CD4-positive, alpha-beta T cell treated with Interleukin-1 beta for 1 hour (primary cell): ENCODE measurements around the gene LAMB2.

Source experiments
- DNase-seq, 2 donors: peaks; one replicate each; pipeline ENCODE4 v3.0.0-alpha.2; 2020 to 2022

LAMB2 gene

GRCh38 chr3:49120096-49120437 lies 12.8 kb downstream of the LAMB2 start:
- DNase-seq: peak in 1 of 2 donors; percentile 16

GRCh38 chr3:49119439-49119838 lies 13.4 kb downstream of the LAMB2 start:
- no peak for DNase-seq

- no peak for DNase-seq
These were observed 13.8 kb downstream of the LAMB2 start for GRCh38 chr3:49119036-49119435.

GRCh38 chr3:49112262-49112661 lies 20.6 kb downstream of the LAMB2 start:
- DNase-seq: no peak

- no peak for DNase-seq
These were observed 21.5 kb downstream of the LAMB2 start for GRCh38 chr3:49111347-49111746.

- no peak for DNase-seq
These were observed 22.1 kb downstream of the LAMB2 start for GRCh38 chr3:49110780-49111179.

- DNase-seq: no peak
These were observed 24.5 kb downstream of the LAMB2 start for GRCh38 chr3:49108346-49108745.

GRCh38 chr3:49104427-49105291 lies 28.2 kb downstream of the LAMB2 start, which contains the start of gene QARS1:
TSS of gene QARS1 (minus strand) at chr3:49104757. CDS start at chr3:49104733, 24 bp downstream.
- peak; percentile 89 to 90 for DNase-seq

GRCh38 chr3:49104052-49104426 lies 28.8 kb downstream of the LAMB2 start:
- no peak for DNase-seq

- no peak for DNase-seq
These were observed 32.7 kb downstream of the LAMB2 start for GRCh38 chr3:49100046-49100615.

- DNase-seq: no peak
These were observed 33.8 kb downstream of the LAMB2 start for GRCh38 chr3:49098910-49099630.

GRCh38 chr3:49098429-49098828 lies 34.4 kb downstream of the LAMB2 start:
- DNase-seq: no peak

- DNase-seq: peak; percentile 96 to 98
These were observed 38.7 kb downstream of the LAMB2 start, which contains the start of gene QRICH1 for GRCh38 chr3:49093853-49094767. TSS of gene QRICH1 (minus strand) at chr3:49094071. CDS start at chr3:49077017, 17,054 bp downstream.

- peak; percentile 83 to 86 for DNase-seq
These were observed 39.7 kb downstream of the LAMB2 start for GRCh38 chr3:49092938-49093852.

GRCh38 chr3:49081429-49081828 lies 51.4 kb downstream of the LAMB2 start:
- no peak for DNase-seq

GRCh38 chr3:49079270-49079669 lies 53.6 kb downstream of the LAMB2 start:
- no peak for DNase-seq

GRCh38 chr3:49076646-49077045 lies 56.2 kb downstream of the LAMB2 start:
- DNase-seq: no peak

- DNase-seq: no peak
These were observed 56.7 kb downstream of the LAMB2 start for GRCh38 chr3:49076116-49076515.
